Hematopoietic multipotent progenitor cell treated with erythropoietin and hydrocortisone succinate and interleukin-3 and kit ligand, for 4 days (in vitro differentiated cells): ENCODE results near the gene LPAR2.

Experiments
- DNase-seq: peaks from one replicate; pipeline ENCODE4 v3.0.0-alpha.2; 2015

Gene LPAR2

GRCh38 chr19:19652482-19653295 lies 24.7 kb upstream of the LPAR2 start:
- no peak for DNase-seq

- DNase-seq = no peak
These were observed 23.1 kb upstream of the LPAR2 start for GRCh38 chr19:19651076-19651475.

GRCh38 chr19:19650331-19650730 lies 22.3 kb upstream of the LPAR2 start:
- no peak for DNase-seq

GRCh38 chr19:19649580-19649995 lies 21.6 kb upstream of the LPAR2 start:
- no peak for DNase-seq

- no peak for DNase-seq
These were observed 21.1 kb upstream of the LPAR2 start for GRCh38 chr19:19649155-19649554.

GRCh38 chr19:19647037-19647835 lies 19.2 kb upstream of the LPAR2 start:
- no peak for DNase-seq

GRCh38 chr19:19645233-19645870 lies 17.3 kb upstream of the LPAR2 start:
- no peak for DNase-seq

GRCh38 chr19:19644054-19644388 lies 16.0 kb upstream of the LPAR2 start:
- no peak for DNase-seq

GRCh38 chr19:19643158-19644053 lies 15.4 kb upstream of the LPAR2 start, which contains the start of gene GMIP:
Gene GMIP (minus strand): TSS chr19:19643657. CDS start chr19:19643529, 128 bp downstream.
- DNase-seq = peak; percentile 84

- DNase-seq = peak; percentile 54
These were observed 14.6 kb upstream of the LPAR2 start for GRCh38 chr19:19642506-19643157.

- no peak for DNase-seq
These were observed 9.7 kb upstream of the LPAR2 start for GRCh38 chr19:19637523-19638251.

- no peak for DNase-seq
These were observed 9.1 kb upstream of the LPAR2 start for GRCh38 chr19:19637186-19637522.

- DNase-seq = no peak
These were observed 8.7 kb upstream of the LPAR2 start for GRCh38 chr19:19636573-19637185.

GRCh38 chr19:19635313-19635702 lies 7.3 kb upstream of the LPAR2 start:
- no peak for DNase-seq

- DNase-seq = no peak
These were observed 6.7 kb upstream of the LPAR2 start for GRCh38 chr19:19634516-19635312.

- no peak for DNase-seq
These were observed 5.9 kb upstream of the LPAR2 start for GRCh38 chr19:19633711-19634515.

GRCh38 chr19:19632661-19633060 lies 4.6 kb upstream of the LPAR2 start:
- DNase-seq = no peak

GRCh38 chr19:19631346-19631745 lies 3.3 kb upstream of the LPAR2 start:
- DNase-seq = no peak

- DNase-seq = no peak
These were observed 2.4 kb upstream of the LPAR2 start for GRCh38 chr19:19630426-19630825.
